AG09309 (cell line): ENCODE measurements around the gene CTNND2.

Experiments
- DNase-seq: peaks from one replicate; pipeline ENCODE4 v3.0.0-alpha.2; 2010; ENCODE audit warnings: low read depth
- H3K4me3 ChIP-seq: 2 replicates; pipeline ENCODE4 v1.5.1; 2011; ENCODE audit warnings: mild to moderate bottlenecking, low read depth, low read length, moderate library complexity; ENCODE audit not compliant: control insufficient read depth
- CTCF ChIP-seq: IDR thresholded peaks from 2 replicates; pipeline ENCODE4 v1.5.1; 2011; ENCODE audit warnings: mild to moderate bottlenecking, low read depth, low read length, inconsistent platforms; ENCODE audit not compliant: insufficient read depth, control insufficient read depth; ENCODE audit errors: missing control alignments

Gene CTNND2

DNA sequence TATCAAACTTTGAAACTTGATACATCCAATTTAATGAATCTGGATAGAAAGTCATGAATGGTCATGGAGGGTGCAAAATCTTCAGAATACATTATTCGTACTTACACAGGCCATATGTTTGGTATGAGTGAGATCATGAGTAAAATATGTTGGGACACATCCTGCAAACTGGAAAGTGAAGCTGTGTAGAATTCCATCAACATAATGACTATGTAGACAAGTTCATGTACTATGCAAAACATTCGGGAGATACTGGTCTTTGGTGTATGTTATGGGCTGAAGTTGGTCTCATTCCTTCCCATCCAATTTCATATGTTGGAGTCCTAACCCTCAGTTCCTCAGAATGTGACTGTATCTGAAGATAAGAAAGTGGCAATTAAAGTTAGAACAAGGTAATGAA lies 18.1 kb upstream of the CTNND2 start:
- TF ChIP-seq CTCF = no peak
- DNase-seq = no peak
- no peak overlapping the region for H3K4me3 ChIP-seq

DNA sequence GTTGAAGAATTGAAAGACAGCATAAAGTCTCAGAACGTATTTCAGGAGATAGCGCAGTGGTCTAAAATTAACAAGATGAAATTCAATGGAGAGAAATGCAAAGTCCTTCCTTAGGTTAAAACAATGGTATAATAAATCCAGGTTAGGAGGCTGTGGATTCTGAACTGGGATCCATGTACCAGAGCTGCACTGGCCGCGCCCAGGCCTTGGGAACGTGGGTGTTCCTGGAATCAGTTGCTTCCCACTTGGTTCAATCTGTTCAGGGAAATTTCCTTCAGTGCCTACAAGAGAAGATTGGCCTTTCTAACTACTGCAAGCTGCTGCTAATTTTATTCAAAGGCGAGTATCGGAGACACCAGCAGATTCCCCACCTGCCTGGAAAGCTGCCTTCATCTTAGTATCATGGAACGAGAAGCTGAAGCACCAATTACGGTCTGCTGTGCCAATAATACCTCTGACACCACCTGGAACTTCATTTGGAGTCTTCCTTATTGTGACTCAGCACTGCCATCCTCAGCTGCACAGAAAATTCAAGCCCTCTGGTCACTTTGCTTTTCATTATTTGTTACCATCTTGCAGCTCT lies 14.3 kb upstream of the CTNND2 start:
- DNase-seq = no peak
- H3K4me3 ChIP-seq = no peak overlapping the region
- TF ChIP-seq CTCF = no peak

GRCh38 chr5:11909471-11909870 lies 5.2 kb upstream of the CTNND2 start:
- no peak for DNase-seq
- TF ChIP-seq CTCF = no peak
- H3K4me3 ChIP-seq = no peak overlapping the region

- H3K4me3 ChIP-seq = no peak overlapping the region
- no peak for TF ChIP-seq CTCF
Observed at GRCh38 chr5:11906497-11906896, 2.3 kb upstream of the CTNND2 start.

GRCh38 chr5:11905206-11905605 lies 960 bp upstream of the CTNND2 start:
- TF ChIP-seq CTCF = no peak
- no peak overlapping the region for H3K4me3 ChIP-seq
- DNase-seq = no peak

More at GRCh38 chr5:11906497-11906896, 2.3 kb upstream of the CTNND2 start:
- DNase-seq = no peak

GRCh38 chr5:11903614-11904264 lies 507 bp downstream of the CTNND2 start:
- no peak for TF ChIP-seq CTCF
- no peak for DNase-seq
- no peak overlapping the region for H3K4me3 ChIP-seq
